IMR-90 (cell line): ENCODE results near the gene WNK1. TPM values are rescaled to one million over a fixed set of nuclear protein-coding genes. Genes with fewer than 3 reads are reported as not detected.

Experiments used
- ATAC-seq: fragments of 200-7000 bp; cut with Tn5 transposase; 2 replicates; pipeline ENCODE4 v1.9.1; 2020; ENCODE audit warnings: low read depth, mild to moderate bottlenecking, moderate library complexity
- BruUV-seq: library from RNA; stranded (reverse); fragments of 400-500 nt; replicated peaks from 2 replicates; lab custom pipeline; 2021; lab: Mats Ljungman, UMichigan
- CTCF ChIA-PET: fragments of 300-600 bp; formaldehyde crosslinking; extraction: SDS; loops from one replicate; lab custom pipeline; 2021; ENCODE audit warnings: antibody characterized with exemption; lab: Yijun Ruan, JAX
- POLR2A ChIA-PET: fragments of 300-600 bp; sonication (Branson Sonifier 250); formaldehyde crosslinking; loops from one replicate; lab custom pipeline; 2022; ENCODE audit warnings: antibody characterized with exemption; ENCODE audit not compliant: unreplicated experiment; lab: Charles Lee
- DNase-seq: peaks from one replicate; pipeline ENCODE4 v3.0.0; 2013
- H2AFZ ChIP-seq: replicated peaks from 2 replicates; pipeline ENCODE3; 2013; ENCODE audit warnings: low read length, mild to moderate bottlenecking; ENCODE audit not compliant: poor library complexity
- H2AK5ac ChIP-seq: 2 replicates; pipeline ENCODE4 v1.6.1; 2013; ENCODE audit warnings: low read depth, low read length, inconsistent platforms
- H2AK9ac ChIP-seq: replicated peaks from 2 replicates; pipeline ENCODE3; 2013; ENCODE audit warnings: mild to moderate bottlenecking, low read depth, low read length, moderate library complexity; ENCODE audit not compliant: poor library complexity
- H2BK120ac ChIP-seq: 2 replicates; pipeline ENCODE4 v1.6.1; 2013; ENCODE audit warnings: low read depth, low read length, inconsistent platforms
- H2BK15ac ChIP-seq: 3 replicates; pipeline ENCODE4 v1.6.1; 2013; ENCODE audit warnings: low read depth, low read length, inconsistent platforms
- H2BK20ac ChIP-seq: 2 replicates; pipeline ENCODE4 v1.6.1; 2013; ENCODE audit warnings: low read depth, mild to moderate bottlenecking, inconsistent platforms, low read length, moderate library complexity
- H2BK5ac ChIP-seq: 2 replicates; pipeline ENCODE4 v1.6.1; 2013; ENCODE audit warnings: mild to moderate bottlenecking, low read depth, low read length, inconsistent platforms; ENCODE audit not compliant: poor library complexity, severe bottlenecking
- H3K14ac ChIP-seq: replicated peaks from 2 replicates; pipeline ENCODE4 v1.6.1; 2013; ENCODE audit warnings: low read depth, low read length, inconsistent platforms
- H3K18ac ChIP-seq: 2 replicates; pipeline ENCODE4 v1.6.1; 2013; ENCODE audit warnings: low read depth, low read length, control low read depth
- H3K23ac ChIP-seq: 2 replicates; pipeline ENCODE4 v1.6.1; 2013; ENCODE audit warnings: low read depth, low read length, inconsistent platforms
- H3K27ac ChIP-seq: 2 replicates; pipeline ENCODE4 v1.5.1; 2013; ENCODE audit warnings: mild to moderate bottlenecking, control low read depth, low read length; ENCODE audit not compliant: insufficient read depth
- H3K27me3 ChIP-seq: 2 replicates; pipeline ENCODE4 v1.6.1; 2013; ENCODE audit warnings: low read length; ENCODE audit not compliant: control insufficient read depth, insufficient read depth
- H3K36me3 ChIP-seq: 2 replicates; pipeline ENCODE4 v1.6.1; 2013; ENCODE audit warnings: low read length, mixed read lengths; ENCODE audit not compliant: control insufficient read depth, insufficient read depth
- H3K4ac ChIP-seq: 2 replicates; pipeline ENCODE4 v1.6.1; 2013; ENCODE audit warnings: low read depth, low read length, inconsistent platforms
- H3K4me1 ChIP-seq: 2 replicates; pipeline ENCODE4 v1.6.1; 2013; ENCODE audit warnings: low read length, mixed read lengths; ENCODE audit not compliant: control insufficient read depth, insufficient read depth
- H3K4me2 ChIP-seq: 2 replicates; pipeline ENCODE4 v1.6.1; 2013; ENCODE audit warnings: low read depth, mild to moderate bottlenecking, control low read depth, low read length, moderate library complexity
- H3K4me3 ChIP-seq: 2 replicates; pipeline ENCODE4 v1.5.1; 2013; ENCODE audit warnings: low read depth, mild to moderate bottlenecking, control low read depth, low read length, moderate library complexity; ENCODE audit not compliant: insufficient read depth
- H3K56ac ChIP-seq: 2 replicates; pipeline ENCODE4 v1.6.1; 2013; ENCODE audit warnings: low read length, inconsistent platforms; ENCODE audit not compliant: insufficient read depth; ENCODE audit errors: extremely low read depth
- H3K79me1 ChIP-seq, 2 experiments: 2 replicates each; pipeline ENCODE4 v1.6.1; 2013; ENCODE audit warnings: low read length in 2 of 2, inconsistent platforms in 1 of 2, low read depth in 1 of 2
- H3K9ac ChIP-seq: 2 replicates; pipeline ENCODE4 v1.6.1; 2013; ENCODE audit warnings: low read depth, low read length, control low read depth
- H3K9me1 ChIP-seq: 2 replicates; pipeline ENCODE4 v1.6.1; 2013; ENCODE audit warnings: low read length, inconsistent platforms; ENCODE audit not compliant: insufficient read depth
- H3K9me3 ChIP-seq: 2 replicates; pipeline ENCODE4 v1.6.1; 2013; ENCODE audit warnings: low read length; ENCODE audit not compliant: control insufficient read depth, insufficient read depth
- H4K20me1 ChIP-seq: 2 replicates; pipeline ENCODE4 v1.6.1; 2013; ENCODE audit warnings: low read length, inconsistent platforms; ENCODE audit not compliant: insufficient read depth
- H4K5ac ChIP-seq: 2 replicates; pipeline ENCODE4 v1.6.1; 2013; ENCODE audit warnings: mild to moderate bottlenecking, low read depth, low read length, control low read depth
- H4K8ac ChIP-seq, 2 experiments: 2 replicates each; pipeline ENCODE4 v1.6.1; 2013; ENCODE audit warnings: low read depth in 2 of 2, low read length in 2 of 2, control low read depth in 1 of 2, inconsistent platforms in 1 of 2
- H4K91ac ChIP-seq: 2 replicates; pipeline ENCODE4 v1.6.1; 2013; ENCODE audit warnings: low read depth, low read length, inconsistent platforms; ENCODE audit not compliant: insufficient read depth
- BHLHE40 ChIP-seq: fragments of 150-350 bp; IDR thresholded peaks from 2 replicates; pipeline ENCODE4 v1.6.1; 2016; ENCODE audit warnings: mild to moderate bottlenecking, low read depth, low read length
- CEBPB ChIP-seq: IDR thresholded peaks from 2 replicates; pipeline ENCODE4 v1.6.1; 2012; ENCODE audit warnings: low read depth, low read length, improper control_type of control experiment
- CHD1 ChIP-seq: IDR thresholded peaks from 2 replicates; pipeline ENCODE4 v1.6.1; 2012; ENCODE audit warnings: low read depth, low read length, improper control_type of control experiment
- FOS ChIP-seq: fragments of 150-350 bp; IDR thresholded peaks from 2 replicates; pipeline ENCODE4 v1.6.1; 2016; ENCODE audit warnings: low read depth, low read length
- MAFK ChIP-seq: IDR thresholded peaks from 2 replicates; pipeline ENCODE4 v1.6.1; 2012; ENCODE audit warnings: low read depth, low read length, improper control_type of control experiment
- MAZ ChIP-seq: IDR thresholded peaks from 2 replicates; pipeline ENCODE4 v1.6.1; 2012; ENCODE audit warnings: low read depth, mild to moderate bottlenecking, low read length, improper control_type of control experiment, moderate library complexity, borderline replicate concordance
- MXI1 ChIP-seq: IDR thresholded peaks from 2 replicates; pipeline ENCODE4 v1.6.1; 2012; ENCODE audit warnings: low read depth, mild to moderate bottlenecking, low read length, moderate library complexity, borderline replicate concordance
- NFE2L2 ChIP-seq: fragments of 150-350 bp; IDR thresholded peaks from 2 replicates; pipeline ENCODE4 v1.6.1; 2016; ENCODE audit warnings: low read depth, mild to moderate bottlenecking, low read length
- RCOR1 ChIP-seq: IDR thresholded peaks from 2 replicates; pipeline ENCODE4 v1.6.1; 2012; ENCODE audit warnings: mild to moderate bottlenecking, low read length, improper control_type of control experiment; ENCODE audit not compliant: insufficient replicate concordance
- SMC3 ChIP-seq: fragments of 150-350 bp; IDR thresholded peaks from 2 replicates; pipeline ENCODE4 v1.6.1; 2016; ENCODE audit warnings: low read depth, mild to moderate bottlenecking, antibody characterized with exemption, low read length, moderate library complexity
- WGBS, 2 experiments: methylation state at CpG; one replicate each; pipeline versions ENCODE4 v1.1.5 to v1.1.7; 2013; ENCODE audit warnings: missing lambda C conversion rate in 2 of 2; ENCODE audit not compliant: insufficient read length in 1 of 2; ENCODE audit errors: extremely low coverage in 2 of 2; 5-methylcytosine and 5-hydroxymethylcytosine counted together
- dilution Hi-C: fragments of 300-500 bp; cut with HindIII; formaldehyde crosslinking; loops from one replicate; pipeline ENCODE4 v1.14.3; 2018; ENCODE audit warnings: low sequenced_read_pairs; ENCODE audit not compliant: unreplicated experiment
- in situ Hi-C: fragments of 300-500 bp; cut with MboI; formaldehyde crosslinking; loops from 3 replicates; pipeline ENCODE4 v1.14.3; 2019; ENCODE audit warnings: low sequenced_read_pairs, inconsistent platforms, mixed read lengths
- intact Hi-C: fragments of 100-400 bp; cut with micrococcal nuclease; formaldehyde crosslinking; loops from 2 replicates; pipeline ENCODE4 v1.10.0; 2022
- polyA plus RNA-seq, 3 experiments: library from polyadenylated mRNA; depleted of rRNA; stranded (reverse); fragments of >200 nt; gene quantifications; 2 replicates each; pipeline ENCODE4 v1.2.3, GENCODE V29; 2012; ENCODE audit warnings: low replicate concordance in 1 of 3
- total RNA-seq: library from RNA; depleted of rRNA; stranded (reverse); fragments of >200 nt; gene quantifications from 2 replicates; pipeline ENCODE4 v1.2.3, GENCODE V29; 2012
- TF ChIP-seq, protein P1 (sequence below): fragments of 150-350 bp; IDR thresholded peaks from 2 replicates; pipeline ENCODE4 v1.6.1; 2016; ENCODE audit warnings: low read depth, mild to moderate bottlenecking, low read length, moderate library complexity, borderline replicate concordance

Gene WNK1
- total and polyA plus RNA-seq, 2 of the 4 experiments (the other 2 are of a cell fraction): 36.9 to 42.8 TPM

- no peaks in the 10 kb centered on the region for H3K4me1 ChIP-seq
- H2AK9ac ChIP-seq: no peak overlapping the region
- no peak overlapping the region for H4K8ac ChIP-seq
- H4K20me1 ChIP-seq: no peaks in the 10 kb centered on the region
- no peak overlapping the region for H2BK120ac ChIP-seq
- no peak overlapping the region for H4K91ac ChIP-seq
- no peak overlapping the region for H3K56ac ChIP-seq
- no peaks in the 10 kb centered on the region for H3K27me3 ChIP-seq
- BruUV-seq: no TSS peak
- no peak overlapping the region for H3K18ac ChIP-seq
- ChIA-PET POLR2A (no interaction called here), CTCF (no interaction called here)
- no peak overlapping the region for H3K4me2 ChIP-seq
- H3K9ac ChIP-seq: no peak overlapping the region
- peaks cover 8% of the 10 kb centered on the region; the same call in 1 of the 2 replicates for H3K9me1 ChIP-seq
- no peak overlapping the region for H3K4ac ChIP-seq
- no peak overlapping the region for H2BK5ac ChIP-seq
- H2BK20ac ChIP-seq: no peak overlapping the region
- in situ Hi-C loops (no loop called here), intact Hi-C loops (loop anchor here (10.0 kb wide), 1 partner anchor 47 kb away; no protein-coding TSS in a partner anchor), dilution Hi-C loops (no loop called here)
- H3K27ac ChIP-seq: no peak overlapping the region
- no peak overlapping the region for H3K23ac ChIP-seq
- H3K36me3 ChIP-seq: peaks cover 34% of the 10 kb centered on the region
- no peak for DNase-seq
- no peak overlapping the region for H2AFZ ChIP-seq
- H3K4me3 ChIP-seq: no peak overlapping the region
- no peak overlapping the region for H4K5ac ChIP-seq
- H3K14ac ChIP-seq: no peak overlapping the region
- TF ChIP-seq CEBPB: no peak
- no peak for TF ChIP-seq MXI1
- TF ChIP-seq RCOR1: no peak
- no peak for TF ChIP-seq FOS
- TF ChIP-seq MAFK: no peak
- TF ChIP-seq, protein P1, sequence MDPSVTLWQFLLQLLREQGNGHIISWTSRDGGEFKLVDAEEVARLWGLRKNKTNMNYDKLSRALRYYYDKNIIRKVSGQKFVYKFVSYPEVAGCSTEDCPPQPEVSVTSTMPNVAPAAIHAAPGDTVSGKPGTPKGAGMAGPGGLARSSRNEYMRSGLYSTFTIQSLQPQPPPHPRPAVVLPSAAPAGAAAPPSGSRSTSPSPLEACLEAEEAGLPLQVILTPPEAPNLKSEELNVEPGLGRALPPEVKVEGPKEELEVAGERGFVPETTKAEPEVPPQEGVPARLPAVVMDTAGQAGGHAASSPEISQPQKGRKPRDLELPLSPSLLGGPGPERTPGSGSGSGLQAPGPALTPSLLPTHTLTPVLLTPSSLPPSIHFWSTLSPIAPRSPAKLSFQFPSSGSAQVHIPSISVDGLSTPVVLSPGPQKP: no peak
- TF ChIP-seq BHLHE40: no peak
- TF ChIP-seq MAZ: no peak
- no peak for TF ChIP-seq CHD1
- TF ChIP-seq SMC3: no peak
- TF ChIP-seq NFE2L2: no peak
- peaks cover 11 to 13% of the 10 kb centered on the region in 2 experiments; a peak in 3 of 4 replicates for H3K79me1 ChIP-seq
- WGBS, 2 experiments: no CpG with 5 or more reads among the region's 4 CpGs
- no peak for ATAC-seq
- H2BK15ac ChIP-seq: no peak overlapping the region
- no peak overlapping the region for H2AK5ac ChIP-seq
- no peaks in the 10 kb centered on the region for H3K9me3 ChIP-seq
Observed at GRCh38 chr12:931591-931990, 179.2 kb downstream of the WNK1 start.
